HEK293 (cell line): ENCODE data around the gene CMYA5.

Experiments
- CTCF ChIP-seq: fragments of 450-650 bp; formaldehyde crosslinking; IDR thresholded peaks from 2 replicates; pipeline ENCODE4 v1.5.1; 2016; ENCODE audit warnings: missing biosample characterization, missing genetic modification characterization
- ZNF114 ChIP-seq: fragments of 450-650 bp; formaldehyde crosslinking; IDR thresholded peaks from 2 replicates; pipeline ENCODE4 v1.5.0; 2017; ENCODE audit warnings: missing biosample characterization, missing genetic modification characterization
- ZNF449 ChIP-seq: fragments of 450-650 bp; formaldehyde crosslinking; IDR thresholded peaks from 2 replicates; pipeline ENCODE4 v1.5.1; 2017; ENCODE audit warnings: missing biosample characterization, mild to moderate bottlenecking, missing genetic modification characterization, moderate library complexity
- ZNF48 ChIP-seq: fragments of 450-650 bp; formaldehyde crosslinking; IDR thresholded peaks from 2 replicates; pipeline ENCODE4 v1.5.1; 2016; ENCODE audit warnings: missing biosample characterization, missing genetic modification characterization
- ZNF488 ChIP-seq: fragments of 450-650 bp; formaldehyde crosslinking; IDR thresholded peaks from 2 replicates; pipeline ENCODE4 v1.5.1; 2016; ENCODE audit warnings: missing biosample characterization, missing genetic modification characterization
- ZNF560 ChIP-seq: fragments of 450-650 bp; formaldehyde crosslinking; IDR thresholded peaks from 2 replicates; pipeline ENCODE4 v1.5.1; 2017; ENCODE audit warnings: missing biosample characterization, missing genetic modification characterization, borderline replicate concordance

DNA sequence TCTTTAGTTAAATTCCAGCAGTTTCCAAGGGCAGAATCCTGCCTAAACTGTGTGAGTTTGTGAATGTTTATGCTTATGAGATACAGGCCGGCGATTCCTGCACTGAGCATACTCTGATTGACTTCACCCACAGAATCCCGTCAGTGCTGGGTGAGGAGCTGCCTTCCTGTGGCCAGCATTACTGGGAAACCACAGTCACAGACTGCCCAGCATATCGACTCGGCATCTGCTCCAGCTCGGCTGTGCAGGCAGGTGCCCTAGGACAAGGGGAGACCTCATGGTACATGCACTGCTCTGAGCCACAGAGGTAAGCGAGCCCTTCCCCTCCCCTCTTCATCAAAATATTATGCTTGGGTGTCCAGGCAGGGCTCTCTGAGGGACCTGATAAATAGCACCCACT lies 103.7 kb downstream of the CMYA5 start:
- TF ChIP-seq ZNF449 (no peak), CTCF (tag by site-specific recombination) (no peak), ZNF560 (tag by site-specific recombination) (no peak), ZNF488 (tag by site-specific recombination) (no peak), ZNF114 (tag by site-specific recombination) (no peak), ZNF48 (tag by site-specific recombination) (no peak)
